ENCODE measurements around the gene NDEL1. TPM values are rescaled to one million over a fixed set of nuclear protein-coding genes. Genes with fewer than 3 reads are reported as not detected.

Gene NDEL1
- total RNA-seq, 1 donor from 2014 or later: 68.2 TPM

- Mint-ChIP-seq H3K4me1 (ENCODE audit: unreplicated experiment) (peaks cover 18% of the 10 kb centered on the region), H3K4me3 (ENCODE audit: unreplicated experiment) (no peak overlapping the region), H3K9me3 (ENCODE audit: unreplicated experiment) (no peaks in the 10 kb centered on the region), H3K36me3 (ENCODE audit: unreplicated experiment) (peaks cover 30% of the 10 kb centered on the region), H3K27me3 (ENCODE audit: unreplicated experiment) (no peaks in the 10 kb centered on the region), H3K27ac (ENCODE audit: unreplicated experiment) (no peak overlapping the region)
- TF ChIP-seq CTCF (IDR thresholded peaks at IDR 0.05): no peak
- DNase-seq (ENCODE audit: extremely low spot score, unreplicated experiment): no peak
These were observed 33.3 kb downstream of the NDEL1 start for GRCh38 chr17:8468980-8469379.

GRCh38 chr17:8469964-8470363, 34.3 kb downstream of the NDEL1 start:
- no peak overlapping the region for H3K4me3 Mint-ChIP-seq (ENCODE audit: unreplicated experiment)
- TF ChIP-seq CTCF (IDR thresholded peaks at IDR 0.05): no peak
- no peaks in the 10 kb centered on the region for H3K9me3 Mint-ChIP-seq (ENCODE audit: unreplicated experiment)
- H3K4me1 Mint-ChIP-seq (ENCODE audit: unreplicated experiment): peaks cover 17% of the 10 kb centered on the region
- no peak for DNase-seq (ENCODE audit: extremely low spot score, unreplicated experiment)
- H3K27me3 Mint-ChIP-seq (ENCODE audit: unreplicated experiment): no peaks in the 10 kb centered on the region
- H3K36me3 Mint-ChIP-seq (ENCODE audit: unreplicated experiment): peaks cover 34% of the 10 kb centered on the region
- H3K27ac Mint-ChIP-seq (ENCODE audit: unreplicated experiment): no peak overlapping the region

GRCh38 chr17:8470447-8471047, 34.9 kb downstream of the NDEL1 start:
- H3K36me3 Mint-ChIP-seq (ENCODE audit: unreplicated experiment): peaks cover 39% of the 10 kb centered on the region
- H3K9me3 Mint-ChIP-seq (ENCODE audit: unreplicated experiment): no peaks in the 10 kb centered on the region
- no peak overlapping the region for H3K4me3 Mint-ChIP-seq (ENCODE audit: unreplicated experiment)
- H3K4me1 Mint-ChIP-seq (ENCODE audit: unreplicated experiment): peaks cover 11% of the 10 kb centered on the region
- no peak for TF ChIP-seq CTCF (IDR thresholded peaks at IDR 0.05)
- DNase-seq (ENCODE audit: extremely low spot score, unreplicated experiment): peak; percentile 66
- no peaks in the 10 kb centered on the region for H3K27me3 Mint-ChIP-seq (ENCODE audit: unreplicated experiment)
- H3K27ac Mint-ChIP-seq (ENCODE audit: unreplicated experiment): no peak overlapping the region

- peaks cover 39% of the 10 kb centered on the region for H3K36me3 Mint-ChIP-seq (ENCODE audit: unreplicated experiment)
- no peaks in the 10 kb centered on the region for H3K9me3 Mint-ChIP-seq (ENCODE audit: unreplicated experiment)
- H3K27me3 Mint-ChIP-seq (ENCODE audit: unreplicated experiment): no peaks in the 10 kb centered on the region
- no peak for TF ChIP-seq CTCF (IDR thresholded peaks at IDR 0.05)
- no peak for DNase-seq (ENCODE audit: extremely low spot score, unreplicated experiment)
- no peak overlapping the region for H3K27ac Mint-ChIP-seq (ENCODE audit: unreplicated experiment)
- no peak overlapping the region for H3K4me3 Mint-ChIP-seq (ENCODE audit: unreplicated experiment)
- H3K4me1 Mint-ChIP-seq (ENCODE audit: unreplicated experiment): no peaks in the 10 kb centered on the region
These were observed 37.0 kb downstream of the NDEL1 start for GRCh38 chr17:8472663-8473062.

GRCh38 chr17:8473451-8474192, 37.9 kb downstream of the NDEL1 start:
- peaks cover 40% of the 10 kb centered on the region for H3K36me3 Mint-ChIP-seq (ENCODE audit: unreplicated experiment)
- no peaks in the 10 kb centered on the region for H3K27me3 Mint-ChIP-seq (ENCODE audit: unreplicated experiment)
- H3K4me1 Mint-ChIP-seq (ENCODE audit: unreplicated experiment): no peaks in the 10 kb centered on the region
- no peak for TF ChIP-seq CTCF (IDR thresholded peaks at IDR 0.05)
- peak; percentile 59 for DNase-seq (ENCODE audit: extremely low spot score, unreplicated experiment)
- H3K9me3 Mint-ChIP-seq (ENCODE audit: unreplicated experiment): no peaks in the 10 kb centered on the region
- H3K27ac Mint-ChIP-seq (ENCODE audit: unreplicated experiment): no peak overlapping the region
- no peak overlapping the region for H3K4me3 Mint-ChIP-seq (ENCODE audit: unreplicated experiment)

Data from osteocyte (in vitro differentiated cells).